SU-DHL-6 (cell line): ENCODE results near the gene ARHGAP28.

Source experiments
- H2AFZ ChIP-seq: fragments of 200-600 bp; sonication (generic); 2 replicates; pipeline ENCODE4 v1.6.1; 2014; ENCODE audit warnings: low read depth, mild to moderate bottlenecking, moderate library complexity, mixed read lengths, antibody characterized with exemption, low read length; ENCODE audit not compliant: severe bottlenecking
- H3F3A ChIP-seq: fragments of 200-600 bp; shearing (Covaris generic); 2 replicates; pipeline ENCODE4 v1.6.0; 2016; ENCODE audit warnings: antibody characterized with exemption, mild to moderate bottlenecking; ENCODE audit not compliant: insufficient read depth
- H3K27ac ChIP-seq: fragments of 200-600 bp; sonication (generic); 2 replicates; pipeline ENCODE4 v1.5.1; 2016; ENCODE audit warnings: low read depth, mild to moderate bottlenecking, low read length, moderate library complexity, mixed read lengths
- H3K27me3 ChIP-seq: fragments of 200-600 bp; sonication (generic), shearing (Covaris generic); 2 replicates; pipeline ENCODE4 v1.6.0; 2014; ENCODE audit warnings: mild to moderate bottlenecking, low read length
- H3K36me3 ChIP-seq: fragments of 200-600 bp; sonication (generic); 2 replicates; pipeline ENCODE4 v1.6.1; 2014; ENCODE audit warnings: mild to moderate bottlenecking, low read length, mixed read lengths
- H3K4me2 ChIP-seq: fragments of 300-600, 200-600 bp; shearing (Covaris generic), sonication (generic); 2 replicates; pipeline ENCODE4 v1.6.0; 2014; ENCODE audit warnings: low read length, low read depth, mild to moderate bottlenecking; ENCODE audit not compliant: poor library complexity, severe bottlenecking
- H3K4me3 ChIP-seq: fragments of 200-600 bp; sonication (generic); 2 replicates; pipeline ENCODE4 v1.5.1; 2014; ENCODE audit warnings: antibody characterized with exemption, low read length, mild to moderate bottlenecking, mixed read lengths; ENCODE audit not compliant: insufficient read depth, poor library complexity, severe bottlenecking
- H3K79me2 ChIP-seq: fragments of 200-600 bp; sonication (generic); 2 replicates; pipeline ENCODE4 v1.6.1; 2014; ENCODE audit warnings: mild to moderate bottlenecking, low read length, moderate library complexity; ENCODE audit not compliant: insufficient read depth
- H3K9ac ChIP-seq: fragments of 200-600 bp; sonication (generic); 2 replicates; pipeline ENCODE4 v1.7.0; 2014; ENCODE audit warnings: mild to moderate bottlenecking, low read length
- H3K9me2 ChIP-seq: fragments of 200-600 bp; sonication (generic); replicated peaks from 2 replicates; pipeline ENCODE4 v1.6.1; 2014; ENCODE audit warnings: low read length; ENCODE audit not compliant: insufficient read depth
- H3K9me3 ChIP-seq: fragments of 200-600 bp; sonication (generic); 2 replicates; pipeline ENCODE4 v1.6.1; 2014; ENCODE audit warnings: low read length, mixed read lengths; ENCODE audit not compliant: insufficient read depth
- H4K20me1 ChIP-seq: fragments of 200-600 bp; sonication (generic); 2 replicates; pipeline ENCODE4 v1.6.1; 2014; ENCODE audit warnings: low read depth, mild to moderate bottlenecking, antibody characterized with exemption, low read length, moderate library complexity, mixed read lengths
- EZH2phosphoT487 ChIP-seq: fragments of 200-600 bp; sonication (generic), shearing (Covaris generic); conservative IDR thresholded peaks from 2 replicates; pipeline ENCODE4 v1.6.1; 2018; ENCODE audit warnings: mild to moderate bottlenecking, antibody characterized with exemption, low read length, moderate library complexity, mixed read lengths
- TF ChIP-seq, protein P1 (sequence below): fragments of 200-600 bp; sonication (generic); IDR thresholded peaks from one replicate; pipeline ENCODE4 v1.5.1; 2017; ENCODE audit warnings: antibody characterized with exemption, mild to moderate bottlenecking, low read length, moderate library complexity; ENCODE audit not compliant: insufficient read depth, poor library complexity, severe bottlenecking

The ARHGAP28 gene

DNA sequence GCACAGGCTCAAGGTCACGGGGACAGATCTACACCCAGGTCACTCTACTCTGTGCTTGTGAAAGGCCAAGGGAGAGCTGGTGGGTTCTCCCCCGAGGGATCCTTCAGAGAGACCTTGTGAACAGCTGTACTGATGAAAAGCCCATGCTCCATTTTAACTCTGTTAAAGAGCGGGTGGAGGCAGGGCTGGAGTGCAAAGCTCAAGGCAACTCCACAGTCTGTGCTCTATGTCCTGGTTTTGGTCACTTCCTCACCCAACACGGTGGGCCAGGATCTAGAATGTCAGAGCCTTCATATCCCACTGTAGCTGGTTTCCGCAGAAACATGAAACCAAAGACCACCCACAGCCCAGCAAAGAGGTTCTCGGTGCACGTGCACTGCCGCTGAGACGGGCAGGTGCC, 210.9 kb downstream of the ARHGAP28 start:
- H4K20me1 ChIP-seq = no peaks in the 10 kb centered on the region
- H3K9me3 ChIP-seq = no peaks in the 10 kb centered on the region
- no peaks in the 10 kb centered on the region for H3K9me2 ChIP-seq
- no peak overlapping the region for H3K4me2 ChIP-seq
- H3K79me2 ChIP-seq = no peaks in the 10 kb centered on the region
- H3K4me3 ChIP-seq = no peak overlapping the region
- no peaks in the 10 kb centered on the region for H3K36me3 ChIP-seq
- no peaks in the 10 kb centered on the region for H3F3A ChIP-seq
- TF ChIP-seq, protein P1, sequence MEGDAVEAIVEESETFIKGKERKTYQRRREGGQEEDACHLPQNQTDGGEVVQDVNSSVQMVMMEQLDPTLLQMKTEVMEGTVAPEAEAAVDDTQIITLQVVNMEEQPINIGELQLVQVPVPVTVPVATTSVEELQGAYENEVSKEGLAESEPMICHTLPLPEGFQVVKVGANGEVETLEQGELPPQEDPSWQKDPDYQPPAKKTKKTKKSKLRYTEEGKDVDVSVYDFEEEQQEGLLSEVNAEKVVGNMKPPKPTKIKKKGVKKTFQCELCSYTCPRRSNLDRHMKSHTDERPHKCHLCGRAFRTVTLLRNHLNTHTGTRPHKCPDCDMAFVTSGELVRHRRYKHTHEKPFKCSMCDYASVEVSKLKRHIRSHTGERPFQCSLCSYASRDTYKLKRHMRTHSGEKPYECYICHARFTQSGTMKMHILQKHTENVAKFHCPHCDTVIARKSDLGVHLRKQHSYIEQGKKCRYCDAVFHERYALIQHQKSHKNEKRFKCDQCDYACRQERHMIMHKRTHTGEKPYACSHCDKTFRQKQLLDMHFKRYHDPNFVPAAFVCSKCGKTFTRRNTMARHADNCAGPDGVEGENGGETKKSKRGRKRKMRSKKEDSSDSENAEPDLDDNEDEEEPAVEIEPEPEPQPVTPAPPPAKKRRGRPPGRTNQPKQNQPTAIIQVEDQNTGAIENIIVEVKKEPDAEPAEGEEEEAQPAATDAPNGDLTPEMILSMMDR = no peak
- TF ChIP-seq EZH2phosphoT487 = no peak
- H2AFZ ChIP-seq = no peak overlapping the region
- H3K9ac ChIP-seq = no peak overlapping the region
- no peaks in the 10 kb centered on the region for H3K27me3 ChIP-seq
- H3K27ac ChIP-seq = no peak overlapping the region

DNA sequence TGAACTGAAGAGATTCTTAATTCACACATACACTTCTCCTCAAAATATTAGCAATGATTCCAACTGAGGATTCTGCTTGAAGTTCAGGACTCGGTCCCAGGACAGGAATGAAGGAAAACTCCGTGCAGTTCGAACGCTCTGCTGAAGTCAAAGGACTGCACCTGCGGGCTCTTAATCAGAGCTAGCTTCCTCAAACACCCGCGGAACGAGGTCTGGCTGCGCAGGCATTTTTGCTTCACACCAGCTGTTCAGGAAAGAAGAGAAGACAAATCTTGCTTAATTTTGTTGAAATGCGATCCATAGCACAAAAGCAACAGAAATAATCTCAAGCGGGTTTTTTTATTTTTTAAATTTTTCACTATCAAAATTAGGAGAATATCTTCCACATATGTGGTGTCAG, 212.5 kb downstream of the ARHGAP28 start:
- H3K4me3 ChIP-seq = no peak overlapping the region
- H3K9me3 ChIP-seq = no peaks in the 10 kb centered on the region
- H3K4me2 ChIP-seq = no peak overlapping the region
- H3K9me2 ChIP-seq = no peaks in the 10 kb centered on the region
- no peaks in the 10 kb centered on the region for H3F3A ChIP-seq
- H3K27me3 ChIP-seq = no peaks in the 10 kb centered on the region
- TF ChIP-seq EZH2phosphoT487 = no peak
- TF ChIP-seq, protein P1 = no peak
- H3K36me3 ChIP-seq = no peaks in the 10 kb centered on the region
- H3K27ac ChIP-seq = no peak overlapping the region
- H4K20me1 ChIP-seq = no peaks in the 10 kb centered on the region
- H3K9ac ChIP-seq = no peak overlapping the region
- H3K79me2 ChIP-seq = no peaks in the 10 kb centered on the region
- H2AFZ ChIP-seq = no peak overlapping the region

DNA sequence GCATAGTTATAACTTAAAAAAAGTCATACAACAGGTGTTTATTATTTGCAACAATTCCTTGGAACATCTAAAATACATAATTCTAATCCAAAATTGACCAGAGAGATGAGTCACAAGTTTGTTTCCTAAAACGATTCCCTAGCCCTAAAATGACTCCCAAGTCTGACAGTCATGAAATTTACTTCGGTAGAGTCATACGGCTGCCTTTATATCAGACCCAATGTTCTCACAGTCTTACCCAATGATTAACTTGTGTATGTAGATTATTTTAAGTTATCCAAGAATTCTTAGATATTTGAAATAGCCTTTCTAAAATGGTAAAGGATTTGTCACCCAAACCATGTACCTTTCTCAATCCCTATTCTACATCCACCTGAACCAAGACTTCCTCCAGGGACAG, 213.2 kb downstream of the ARHGAP28 start:
- no peak overlapping the region for H3K4me2 ChIP-seq
- no peak overlapping the region for H3K27ac ChIP-seq
- H3K9me2 ChIP-seq = no peaks in the 10 kb centered on the region
- H2AFZ ChIP-seq = no peak overlapping the region
- H3F3A ChIP-seq = no peaks in the 10 kb centered on the region
- TF ChIP-seq, protein P1 = no peak
- no peak for TF ChIP-seq EZH2phosphoT487
- H3K9me3 ChIP-seq = no peaks in the 10 kb centered on the region
- H3K36me3 ChIP-seq = no peaks in the 10 kb centered on the region
- no peaks in the 10 kb centered on the region for H3K79me2 ChIP-seq
- H3K27me3 ChIP-seq = no peaks in the 10 kb centered on the region
- H3K4me3 ChIP-seq = no peak overlapping the region
- no peak overlapping the region for H3K9ac ChIP-seq
- no peaks in the 10 kb centered on the region for H4K20me1 ChIP-seq
